ENCODE data around the gene ME1.

ME1 gene

DNA sequence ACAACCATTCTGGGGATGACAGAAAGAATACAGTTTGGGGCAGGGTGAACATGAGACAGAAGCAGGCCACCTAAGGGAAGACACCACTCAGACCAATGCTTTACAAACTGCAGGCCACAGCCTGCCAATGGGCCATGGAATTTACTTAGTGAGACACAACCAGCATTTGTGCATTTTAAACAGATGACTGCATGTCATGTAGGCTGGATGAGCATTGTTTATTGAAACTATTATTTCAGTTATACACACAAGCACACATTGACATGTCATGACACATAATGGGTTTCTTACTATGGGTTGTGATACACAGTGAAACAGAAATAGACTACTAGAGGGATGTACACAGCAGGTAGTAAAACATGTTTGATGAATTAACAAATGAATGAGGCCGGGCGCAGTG is 245.8 kb downstream of the ME1 start:
- DNase-seq = no peak

DNA sequence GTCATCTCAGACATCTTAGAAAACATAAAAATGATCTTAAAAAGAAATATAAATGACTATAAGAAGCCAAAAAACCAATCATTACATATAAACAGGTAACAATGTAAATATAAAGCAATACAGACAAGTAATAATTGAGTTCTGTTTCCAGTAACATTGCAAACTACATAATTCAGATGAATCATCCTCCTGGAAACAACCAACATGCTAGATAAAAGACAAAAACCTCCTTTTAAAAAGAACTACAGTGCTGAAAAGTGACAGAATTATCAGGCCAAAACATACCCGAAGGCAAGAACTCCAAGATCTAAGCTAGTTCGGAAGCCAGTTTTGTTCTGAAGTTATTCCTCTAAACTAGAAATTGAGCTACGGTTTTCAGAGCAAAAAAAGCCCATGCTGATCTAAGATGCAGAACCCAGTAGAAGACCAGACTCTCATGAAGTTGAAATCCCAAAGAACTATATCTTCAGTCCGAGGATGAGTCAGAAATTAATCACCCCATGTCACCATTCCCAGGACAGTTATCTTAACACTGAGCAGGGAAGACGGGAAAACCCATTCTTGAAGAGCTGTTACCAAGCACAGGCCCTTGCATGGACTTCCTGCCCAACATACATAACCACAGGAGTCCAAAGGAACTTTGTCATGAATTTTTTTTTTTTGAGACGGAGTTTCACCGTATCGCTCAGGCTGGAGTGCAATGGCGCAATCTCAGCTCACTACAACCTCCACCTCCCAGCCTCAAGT is 247.6 kb downstream of the ME1 start:
- peak; percentile 10 to 22 (median 20) for DNase-seq

DNA sequence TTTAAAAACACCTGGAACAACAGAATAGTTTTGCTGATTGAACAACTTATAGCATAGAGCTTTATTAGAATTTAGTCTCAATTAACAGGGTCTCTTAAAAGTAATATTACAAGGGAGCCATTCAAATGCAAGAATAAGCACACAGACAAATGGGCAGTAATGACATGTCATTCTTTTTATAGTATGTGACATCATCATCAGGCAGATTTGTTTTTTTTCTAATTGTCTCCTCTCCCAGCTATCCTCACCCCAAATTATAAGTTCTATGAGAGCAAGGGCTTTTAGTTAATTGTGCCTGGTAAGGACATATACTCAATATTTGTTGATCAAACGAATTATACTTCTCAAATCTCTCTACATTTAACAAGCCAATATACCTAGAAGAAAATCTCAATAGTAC is 248.7 kb downstream of the ME1 start:
- DNase-seq = no peak

DNA sequence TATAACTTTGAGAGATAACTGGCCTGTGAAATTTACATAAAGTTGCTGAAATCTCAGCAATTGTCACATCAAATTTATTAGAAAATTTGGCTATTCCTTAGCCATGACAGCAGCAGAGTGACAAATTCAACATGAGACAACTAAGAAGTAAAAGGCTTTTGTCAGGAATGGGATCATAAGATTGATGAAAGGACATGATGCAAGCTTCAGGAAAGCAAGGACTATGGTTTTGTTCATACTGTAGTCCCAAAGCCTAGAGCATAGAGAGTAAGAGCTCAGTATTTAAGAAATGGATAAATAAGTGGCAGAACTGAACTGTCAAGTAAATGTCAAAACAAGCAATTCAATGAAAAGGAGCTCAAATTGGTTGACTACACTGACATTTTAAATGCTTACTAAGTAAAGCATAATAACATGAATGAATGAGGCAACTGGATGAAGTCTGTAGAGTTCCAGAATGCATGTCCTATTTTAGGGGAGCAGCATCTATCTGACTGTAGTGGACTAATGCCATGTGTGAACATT is 250.4 kb downstream of the ME1 start:
- no peak for DNase-seq

DNA sequence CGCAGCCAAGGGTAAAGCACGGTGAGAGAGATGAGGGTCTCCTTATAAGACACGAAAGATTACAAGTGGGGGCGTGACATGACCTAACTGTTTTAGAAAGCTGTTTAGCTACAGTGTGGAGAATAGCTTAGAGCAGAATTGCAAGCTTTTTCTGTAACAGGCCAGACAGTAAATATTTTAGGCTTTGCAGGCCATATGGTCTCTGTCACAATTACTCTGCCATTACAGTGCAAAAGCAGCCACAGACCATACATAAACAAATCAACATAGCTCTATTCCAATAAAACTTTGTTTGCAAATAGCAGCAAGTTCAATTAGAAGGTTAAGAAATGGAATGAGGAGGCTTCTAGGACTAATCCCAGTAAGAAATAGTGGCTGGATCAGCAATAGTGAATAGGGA is 254.6 kb downstream of the ME1 start:
- no peak for DNase-seq

DNA sequence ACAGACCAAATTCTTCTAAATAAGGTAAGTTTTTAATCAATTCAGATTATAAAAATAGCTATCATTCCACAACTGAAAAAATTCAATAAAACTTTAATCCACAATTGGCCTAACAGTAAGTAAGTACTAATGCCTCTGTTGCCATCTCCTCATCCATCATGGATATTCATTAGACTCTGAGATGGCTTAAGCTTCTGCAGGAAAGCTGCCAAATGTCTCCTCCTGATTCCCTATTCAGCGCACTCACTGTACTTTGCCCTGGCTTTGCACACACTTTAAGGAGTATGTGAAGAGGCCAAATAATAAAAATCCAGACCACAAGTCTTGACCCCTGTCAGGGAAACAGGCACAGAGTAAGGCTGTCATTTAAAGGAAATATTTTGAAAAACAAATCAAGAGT is 261.3 kb downstream of the ME1 start:
- DNase-seq = no peak

DNA sequence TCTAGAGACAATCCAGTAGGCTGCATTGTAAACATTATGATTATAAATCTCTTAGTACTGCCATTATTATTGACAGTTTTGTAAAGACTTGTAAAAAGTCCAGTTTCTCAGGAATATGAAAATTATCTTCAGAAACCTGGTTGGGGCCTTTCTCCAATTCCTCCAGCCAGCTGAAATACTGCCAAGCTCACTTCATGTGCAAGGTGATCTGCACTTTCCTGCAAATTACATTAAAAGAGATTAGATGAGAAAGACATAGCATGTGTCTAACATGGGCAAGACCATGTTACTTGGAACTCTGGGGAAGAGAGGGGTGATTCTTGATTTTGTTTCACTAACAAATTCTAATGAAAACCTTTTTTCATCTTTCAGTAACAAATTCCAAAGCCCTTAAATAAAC is 261.7 kb downstream of the ME1 start:
- no peak for DNase-seq

DNA sequence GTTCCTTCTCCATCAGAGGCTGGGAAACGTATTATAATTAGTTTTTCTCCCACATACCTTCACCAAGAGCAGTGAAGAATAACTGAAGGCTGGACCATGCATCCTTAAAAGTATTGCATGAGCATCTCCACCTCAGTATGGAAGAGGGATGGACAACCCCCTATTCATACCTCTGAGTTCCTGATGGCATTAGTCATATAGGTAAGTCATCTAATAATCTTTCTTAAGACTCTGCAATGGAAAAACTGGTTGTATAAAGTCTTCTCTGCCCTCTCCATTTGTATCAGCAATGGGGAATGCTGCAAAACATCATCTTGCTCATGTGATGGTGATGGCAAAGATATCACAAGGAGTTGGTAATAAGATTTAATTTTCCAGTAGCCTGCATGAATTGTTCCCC is 262.3 kb downstream of the ME1 start:
- DNase-seq = no peak

DNA sequence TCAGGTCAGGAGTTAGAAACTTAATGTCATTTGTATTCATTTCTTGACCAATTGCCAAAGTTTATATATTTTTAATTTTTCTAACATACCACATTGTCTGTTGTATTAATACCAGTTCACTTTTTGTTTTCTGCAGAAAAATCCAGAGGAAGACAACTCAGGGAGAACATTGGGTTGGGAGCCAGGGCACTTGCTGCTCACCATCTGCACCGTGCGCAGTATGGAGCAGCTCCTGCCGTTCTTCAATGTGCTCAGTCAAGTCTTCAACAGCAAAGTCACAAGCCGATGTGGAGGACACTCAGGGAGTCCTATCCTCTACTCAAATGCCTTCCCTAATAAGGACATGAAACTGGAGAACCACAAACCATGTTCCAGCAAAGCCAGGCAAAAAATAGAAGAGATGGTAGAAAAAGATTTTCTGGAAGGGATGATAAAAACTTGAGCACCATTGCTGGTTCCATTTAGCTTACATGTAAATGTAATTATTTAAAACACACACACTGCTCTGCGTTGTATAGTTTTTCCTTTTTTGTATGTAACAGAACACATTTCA is 263.0 kb downstream of the ME1 start:
- DNase-seq = no peak

Measured in suppressor macrophage treated with lipopolysaccharide for 1 hour (primary cell).